GM12878 (cell line): ENCODE measurements around the gene BCORL1. TPM values are rescaled to one million over a fixed set of nuclear protein-coding genes. Genes with fewer than 3 reads are reported as not detected.

Source experiments
- ATAC-seq: fragments of 200-7000 bp; cut with Tn5 transposase; 3 replicates; pipeline ENCODE4 v1.9.1; 2020; ENCODE audit warnings: mild to moderate bottlenecking, moderate library complexity
- BruUV-seq: library from RNA; stranded (reverse); fragments of 400-500 nt; replicated peaks from 2 replicates; lab custom pipeline; 2021; lab: Mats Ljungman, UMichigan
- CTCF ChIA-PET: fragments of 300-600 bp; sonication (Branson Sonifier 250); formaldehyde crosslinking; extraction: SDS; loops from one replicate; lab custom pipeline; 2021; ENCODE audit warnings: inconsistent platforms; lab: Yijun Ruan, JAX
- POLR2A ChIA-PET: fragments of 350-600 bp; formaldehyde crosslinking; extraction: SDS; loops from one replicate; lab custom pipeline; 2021; ENCODE audit warnings: inconsistent platforms; lab: Charles Lee
- RAD21 ChIA-PET: fragments of 300-600 bp; sonication (Branson Sonifier 250); formaldehyde crosslinking; loops from one replicate; lab custom pipeline; 2023; ENCODE audit warnings: antibody characterized with exemption; ENCODE audit not compliant: unreplicated experiment; lab: Charles Lee
- SMC1A ChIA-PET: fragments of 300-600 bp; sonication (Branson Sonifier 250); formaldehyde crosslinking; loops from one replicate; lab custom pipeline; 2023; ENCODE audit not compliant: unreplicated experiment, uncharacterized antibody; lab: Charles Lee
- DNase-seq: peaks from one replicate; pipeline ENCODE4 v3.0.0-alpha.2; 2011; ENCODE audit warnings: low read depth, low spot score
- FAIRE-seq: peaks from 3 replicates; lab custom pipeline; 2011; peaks lifted over from hg19 to GRCh38; lab: Jason Lieb, UNC
- H2AFZ ChIP-seq: 2 replicates; pipeline ENCODE4 v1.6.0; 2011; ENCODE audit warnings: low read depth, low read length, control low read depth; ENCODE audit not compliant: control insufficient read depth
- H3K27ac ChIP-seq: 2 replicates; pipeline ENCODE4 v1.5.1; 2011; ENCODE audit warnings: control low read depth; ENCODE audit not compliant: control insufficient read depth, insufficient read depth
- H3K27me3 ChIP-seq, 2 experiments: replicated peaks in 1 of 2; 2 replicates each; pipeline versions ENCODE4 v1.6.0 to v1.6.1; 2011; ENCODE audit warnings: low read length in 1 of 2; ENCODE audit not compliant: control insufficient read depth in 2 of 2, insufficient read depth in 2 of 2
- H3K36me3 ChIP-seq, 2 experiments: 2 replicates each; pipeline ENCODE4 v1.5.1; 2011; ENCODE audit warnings: low read length in 1 of 2; ENCODE audit not compliant: control insufficient read depth in 2 of 2, insufficient read depth in 2 of 2
- H3K4me1 ChIP-seq: 2 replicates; pipeline ENCODE4 v1.6.1; 2011; ENCODE audit warnings: mild to moderate bottlenecking, low read length, moderate library complexity, mixed read lengths; ENCODE audit not compliant: control insufficient read depth, insufficient read depth
- H3K4me2 ChIP-seq: 2 replicates; pipeline ENCODE4 v1.6.0; 2011; ENCODE audit warnings: control low read depth; ENCODE audit not compliant: control insufficient read depth, insufficient read depth
- H3K4me3 ChIP-seq: fragments of 200-600 bp; sonication (generic); 2 replicates; pipeline ENCODE4 v1.5.1; 2016
- H3K79me2 ChIP-seq: 2 replicates; pipeline ENCODE4 v1.6.0; 2011; ENCODE audit warnings: low read length; ENCODE audit not compliant: control insufficient read depth, insufficient read depth
- H3K9ac ChIP-seq: 2 replicates; pipeline ENCODE4 v1.8.0; 2011; ENCODE audit warnings: low read length, control low read depth, mixed read lengths; ENCODE audit not compliant: control insufficient read depth, insufficient read depth
- H3K9me3 ChIP-seq: replicated peaks from 3 replicates; pipeline ENCODE4 v1.5.1; 2011; ENCODE audit warnings: mild to moderate bottlenecking, low read length; ENCODE audit not compliant: control insufficient read depth, insufficient read depth
- H4K20me1 ChIP-seq: 2 replicates; pipeline ENCODE4 v1.6.0; 2011; ENCODE audit not compliant: control insufficient read depth, insufficient read depth
- BACH1 ChIP-seq: fragments of 450-650 bp; IDR thresholded peaks from 2 replicates; pipeline ENCODE4 v1.6.1; 2017; ENCODE audit warnings: mild to moderate bottlenecking, borderline replicate concordance
- CHD2 ChIP-seq: IDR thresholded peaks from 2 replicates; pipeline ENCODE4 v1.6.1; 2011; ENCODE audit warnings: low read depth, low read length, improper control_type of control experiment, borderline replicate concordance
- FOS ChIP-seq: IDR thresholded peaks from 3 replicates; pipeline ENCODE4 v1.6.1; 2011; ENCODE audit warnings: borderline replicate concordance; ENCODE audit not compliant: insufficient read length; ENCODE audit errors: extremely low read depth
- IKZF1 ChIP-seq: fragments of 450-650 bp; conservative IDR thresholded peaks from 2 replicates; pipeline ENCODE4 v1.6.1; 2017; ENCODE audit warnings: antibody characterized with exemption, mild to moderate bottlenecking
- JUNB ChIP-seq: IDR thresholded peaks from 2 replicates; pipeline ENCODE4 v1.6.1; 2016; ENCODE audit warnings: antibody characterized with exemption, mild to moderate bottlenecking
- MXI1 ChIP-seq: fragments of 150-350 bp; IDR thresholded peaks from 2 replicates; pipeline ENCODE4 v1.6.1; 2011; ENCODE audit warnings: low read depth, mild to moderate bottlenecking, inconsistent platforms, low read length, improper control_type of control experiment
- POLR2A ChIP-seq: IDR thresholded peaks from 2 replicates; pipeline ENCODE4 v1.6.1; 2011; ENCODE audit warnings: low read depth, mild to moderate bottlenecking, low read length
- POU2F2 ChIP-seq: IDR thresholded peaks from 3 replicates; pipeline ENCODE4 v1.6.1; 2011; ENCODE audit warnings: low read depth, mild to moderate bottlenecking, low read length, borderline replicate concordance
- ZBTB40 ChIP-seq: fragments of 450-650 bp; IDR thresholded peaks from 2 replicates; pipeline ENCODE4 v1.6.1; 2016; ENCODE audit warnings: mild to moderate bottlenecking, moderate library complexity, borderline replicate concordance
- ZNF384 ChIP-seq: IDR thresholded peaks from 2 replicates; pipeline ENCODE4 v1.6.1; 2012; ENCODE audit warnings: low read depth, mild to moderate bottlenecking, low read length, improper control_type of control experiment, borderline replicate concordance
- WGBS: methylation state at CpG from one replicate; pipeline ENCODE4 v1.1.6; 2016; ENCODE audit warnings: low lambda C conversion rate; ENCODE audit not compliant: insufficient replicate concordance, insufficient coverage; ENCODE audit errors: missing lambda C conversion rate; 5-methylcytosine and 5-hydroxymethylcytosine counted together
- in situ Hi-C: fragments of 300-500 bp; cut with MboI; formaldehyde crosslinking; loops from 9 replicates; pipeline ENCODE4 v1.14.3; 2018; ENCODE audit warnings: mixed read lengths
- intact Hi-C: fragments of 100-400 bp; cut with micrococcal nuclease; formaldehyde crosslinking; loops from one replicate; pipeline ENCODE4 v1.14.2; 2022; ENCODE audit not compliant: unreplicated experiment
- polyA plus RNA-seq, 11 experiments: library from polyadenylated mRNA; depleted of rRNA in 4 of 11; unstranded in 6 of 11; stranded (reverse) in 5 of 11; fragments of >200 nt; fragmentation: Nextera tagmentation in 4 of 11; fragmentation: Illumina TruSeq in 1 of 11; extraction: Ambion mirVana in 4 of 11; extraction: Trizol in 1 of 11; gene quantifications; 1 replicate in 1 of 11; 2 replicates in 10 of 11; pipeline versions ENCODE4 v1.2.1 to v1.2.3, GENCODE V29; 2011 to 2016; ENCODE audit warnings: inconsistent platforms in 2 of 11, missing spikeins in 2 of 11, low read depth in 1 of 11
- total RNA-seq, 4 experiments: library from RNA; depleted of rRNA in 3 of 4; stranded (reverse); fragments of >200 nt in 3 of 4; fragmentation: Illumina TruSeq in 1 of 4; extraction: Trizol in 1 of 4; gene quantifications; 2 replicates each; pipeline versions ENCODE4 v1.2.1 to v1.2.3, GENCODE V29; 2013 to 2021

The BCORL1 gene
- total and polyA plus RNA-seq, 10 of the 15 experiments (the other 5 are each of a cell fraction or from before 2014, with no cell fraction given), result 0.16 to 7.2 (median 0.94) TPM

- H2AFZ ChIP-seq, result no peak overlapping the region
- H3K36me3 ChIP-seq, result peaks cover 0 to 7% of the 10 kb centered on the region in 2 experiments; a peak in 3 of 4 replicates
- in situ Hi-C loops, result loop anchor here (10.0 kb wide), 1 partner anchor 92 kb away; the partner anchor contains the start of gene RAB33A
- no peaks in the 10 kb centered on the region for H3K27me3 ChIP-seq
- H4K20me1 ChIP-seq, result no peaks in the 10 kb centered on the region
- CTCF ChIA-PET, result interaction anchor here (1.1 to 4.1 kb wide), 2 partner anchors 22 to 37 kb away, joined by 3 to 75 read pairs; no protein-coding TSS in a partner anchor
- H3K4me3 ChIP-seq, result peak overlapping the region; percentile 70; the same call in 1 of the 2 replicates
- TF ChIP-seq BACH1 (no peak), JUNB (no peak)
- H3K4me2 ChIP-seq, result peak overlapping the region; percentile 51
- intact Hi-C loops, result loop anchor here (5.0 to 10.0 kb wide), 2 partner anchors 89 to 182 kb away; partner anchors contain the start of genes RAB33A and ZNF280C
- H3K27ac ChIP-seq, result peak overlapping the region; percentile 93
- ATAC-seq, result no peak
- POLR2A ChIA-PET, result interaction anchor here (0.7 to 4.5 kb wide), 2 partner anchors 17 to 37 kb away, joined by 4 to 23 read pairs; no protein-coding TSS in a partner anchor
- DNase-seq, result no peak
- 25% methylated on average over 6 of the region's 7 CpGs for WGBS
- BruUV-seq, result no TSS peak
- SMC1A ChIA-PET, result interaction anchor here (3.9 to 4.7 kb wide), 2 partner anchors 25 to 38 kb away, joined by 22 to 68 read pairs; no protein-coding TSS in a partner anchor
- RAD21 ChIA-PET, result interaction anchor here (0.5 to 5.1 kb wide), 4 partner anchors 37 to 109 kb away, joined by 3 to 75 read pairs (median 30); no protein-coding TSS in a partner anchor
- H3K9ac ChIP-seq, result peak overlapping the region; percentile 55
- H3K79me2 ChIP-seq, result peaks cover 46% of the 10 kb centered on the region
- H3K9me3 ChIP-seq, result no peaks in the 10 kb centered on the region
- no peak for FAIRE-seq
- H3K4me1 ChIP-seq, result peaks cover 43% of the 10 kb centered on the region
Measured at GRCh38 chrX:130083107-130083490, 100.7 kb downstream of the BCORL1 start.

GRCh38 chrX:130083656-130084382 lies 101.4 kb downstream of the BCORL1 start:
- no TSS peak for BruUV-seq
- POLR2A ChIA-PET, result interaction anchor here (0.6 to 4.5 kb wide), 8 partner anchors 25 to 95 kb away, joined by 3 to 28 read pairs (median 4); partner anchors contain the start of genes AIFM1 and RAB33A
- TF ChIP-seq IKZF1 (no peak), MXI1 (0 out of 2 replicates have a peak, but pooled peaks have one; percentile 5), ZBTB40 (no peak), CHD2 (peak; percentile 26; the same call in 1 of the 2 replicates), ZNF384 (no peak), FOS (no peak), POU2F2 (no peak), POLR2A (peak; percentile 64)

More at GRCh38 chrX:130083656-130084382, 101.4 kb downstream of the BCORL1 start:
- FAIRE-seq, result no peak
- peak overlapping the region; percentile 51 for H3K4me2 ChIP-seq
- H3K4me3 ChIP-seq, result peak overlapping the region; percentile 70
- H3K27ac ChIP-seq, result peak overlapping the region; percentile 93
- no peaks in the 10 kb centered on the region for H4K20me1 ChIP-seq
- H3K4me1 ChIP-seq, result peaks cover 43% of the 10 kb centered on the region
- 27% methylated on average over 15 of the region's 15 CpGs for WGBS
- no peak overlapping the region for H2AFZ ChIP-seq
- peak overlapping the region; percentile 54 for H3K9ac ChIP-seq
- in situ Hi-C loops, result loop anchor here (10.0 kb wide), 1 partner anchor 91 kb away; the partner anchor contains the start of gene RAB33A
- ATAC-seq, result peak; percentile 42
- no peaks in the 10 kb centered on the region for H3K27me3 ChIP-seq
- ChIA-PET CTCF (interaction anchor here (0.9 to 3.0 kb wide), 8 partner anchors 24 to 181 kb away, joined by 3 to 35 read pairs (median 4); partner anchors contain the start of gene RAB33A), RAD21 (interaction anchor here (0.9 to 5.1 kb wide), 8 partner anchors 12 to 310 kb away, joined by 3 to 53 read pairs (median 6); no protein-coding TSS in a partner anchor), SMC1A (interaction anchor here (1.0 to 4.2 kb wide), 6 partner anchors 24 to 97 kb away, joined by 3 to 36 read pairs (median 6); partner anchors contain the start of genes ELF4 and RAB33A)
- H3K36me3 ChIP-seq, result peaks cover 0 to 7% of the 10 kb centered on the region in 2 experiments; a peak in 3 of 4 replicates
- no peak for DNase-seq
- intact Hi-C loops, result loop anchor here (1.0 to 10.0 kb wide), 3 partner anchors 25 to 181 kb away; partner anchors contain the start of genes RAB33A and ZNF280C
- peaks cover 52% of the 10 kb centered on the region for H3K79me2 ChIP-seq
- no peaks in the 10 kb centered on the region; the same call in 2 of the 3 replicates for H3K9me3 ChIP-seq
